Measurements from ENCODE around the gene CCL5.

CCL5 gene

GRCh38 chr17:35879773-35880654 lies at the start of gene CCL5:
TSS of gene CCL5 (minus strand) at chr17:35880360.
- no peak for DNase-seq (ENCODE audit: low spot score)

GRCh38 chr17:35927714-35928113 lies 47.6 kb upstream of the CCL5 start:
- no peak for DNase-seq (ENCODE audit: low spot score)

GRCh38 chr17:35923609-35924114 lies 43.5 kb upstream of the CCL5 start:
- no peak for DNase-seq (ENCODE audit: low spot score)

- no peak for DNase-seq (ENCODE audit: low spot score)
Measured at GRCh38 chr17:35920229-35920628, 40.1 kb upstream of the CCL5 start.

- no peak for DNase-seq (ENCODE audit: low spot score)
Measured at GRCh38 chr17:35918665-35919064, 38.5 kb upstream of the CCL5 start.

GRCh38 chr17:35917519-35918213 lies 37.5 kb upstream of the CCL5 start:
- DNase-seq (ENCODE audit: low spot score), result no peak

GRCh38 chr17:35915153-35915964 lies 35.2 kb upstream of the CCL5 start:
- no peak for DNase-seq (ENCODE audit: low spot score)

GRCh38 chr17:35914354-35914753 lies 34.2 kb upstream of the CCL5 start:
- DNase-seq (ENCODE audit: low spot score), result no peak

- DNase-seq (ENCODE audit: low spot score), result no peak
Measured at GRCh38 chr17:35913609-35914008, 33.4 kb upstream of the CCL5 start.

GRCh38 chr17:35912942-35913341 lies 32.8 kb upstream of the CCL5 start:
- DNase-seq (ENCODE audit: low spot score), result no peak

- no peak for DNase-seq (ENCODE audit: low spot score)
Measured at GRCh38 chr17:35912339-35912912, 32.3 kb upstream of the CCL5 start.

- DNase-seq (ENCODE audit: low spot score), result no peak
Measured at GRCh38 chr17:35909408-35909807, 29.2 kb upstream of the CCL5 start.

GRCh38 chr17:35907691-35908090 lies 27.5 kb upstream of the CCL5 start:
- DNase-seq (ENCODE audit: low spot score), result no peak

GRCh38 chr17:35906926-35907637 lies 26.9 kb upstream of the CCL5 start:
- no peak for DNase-seq (ENCODE audit: low spot score)

- DNase-seq (ENCODE audit: low spot score), result no peak
Measured at GRCh38 chr17:35906191-35906925, 26.2 kb upstream of the CCL5 start.

GRCh38 chr17:35903451-35903850 lies 23.3 kb upstream of the CCL5 start:
- DNase-seq (ENCODE audit: low spot score), result no peak

- DNase-seq (ENCODE audit: low spot score), result no peak
Measured at GRCh38 chr17:35901631-35902175, 21.5 kb upstream of the CCL5 start.

- no peak for DNase-seq (ENCODE audit: low spot score)
Measured at GRCh38 chr17:35900708-35901480, 20.7 kb upstream of the CCL5 start.

GRCh38 chr17:35900280-35900679 lies 20.1 kb upstream of the CCL5 start:
- DNase-seq (ENCODE audit: low spot score), result no peak

All from LoVo (cell line).